IMR-90 (cell line): ENCODE results near the gene PAFAH1B2. TPM values are rescaled to one million over a fixed set of nuclear protein-coding genes. Genes with fewer than 3 reads are reported as not detected.

Experiments used
- ATAC-seq: fragments of 200-7000 bp; cut with Tn5 transposase; 2 replicates; pipeline ENCODE4 v1.9.1; 2020; ENCODE audit warnings: low read depth, mild to moderate bottlenecking, moderate library complexity
- BruUV-seq: library from RNA; stranded (reverse); fragments of 400-500 nt; replicated peaks from 2 replicates; lab custom pipeline; 2021; lab: Mats Ljungman, UMichigan
- CTCF ChIA-PET: fragments of 300-600 bp; formaldehyde crosslinking; extraction: SDS; loops from one replicate; lab custom pipeline; 2021; ENCODE audit warnings: antibody characterized with exemption; lab: Yijun Ruan, JAX
- POLR2A ChIA-PET: fragments of 300-600 bp; sonication (Branson Sonifier 250); formaldehyde crosslinking; loops from one replicate; lab custom pipeline; 2022; ENCODE audit warnings: antibody characterized with exemption; ENCODE audit not compliant: unreplicated experiment; lab: Charles Lee
- DNase-seq: peaks from one replicate; pipeline ENCODE4 v3.0.0; 2013
- H2AFZ ChIP-seq: replicated peaks from 2 replicates; pipeline ENCODE3; 2013; ENCODE audit warnings: low read length, mild to moderate bottlenecking; ENCODE audit not compliant: poor library complexity
- H2AK5ac ChIP-seq: 2 replicates; pipeline ENCODE4 v1.6.1; 2013; ENCODE audit warnings: low read depth, low read length, inconsistent platforms
- H2AK9ac ChIP-seq: replicated peaks from 2 replicates; pipeline ENCODE3; 2013; ENCODE audit warnings: mild to moderate bottlenecking, low read depth, low read length, moderate library complexity; ENCODE audit not compliant: poor library complexity
- H2BK120ac ChIP-seq: 2 replicates; pipeline ENCODE4 v1.6.1; 2013; ENCODE audit warnings: low read depth, low read length, inconsistent platforms
- H2BK15ac ChIP-seq: 3 replicates; pipeline ENCODE4 v1.6.1; 2013; ENCODE audit warnings: low read depth, low read length, inconsistent platforms
- H2BK20ac ChIP-seq: 2 replicates; pipeline ENCODE4 v1.6.1; 2013; ENCODE audit warnings: low read depth, mild to moderate bottlenecking, inconsistent platforms, low read length, moderate library complexity
- H2BK5ac ChIP-seq: 2 replicates; pipeline ENCODE4 v1.6.1; 2013; ENCODE audit warnings: mild to moderate bottlenecking, low read depth, low read length, inconsistent platforms; ENCODE audit not compliant: poor library complexity, severe bottlenecking
- H3K14ac ChIP-seq: replicated peaks from 2 replicates; pipeline ENCODE4 v1.6.1; 2013; ENCODE audit warnings: low read depth, low read length, inconsistent platforms
- H3K18ac ChIP-seq: 2 replicates; pipeline ENCODE4 v1.6.1; 2013; ENCODE audit warnings: low read depth, low read length, control low read depth
- H3K23ac ChIP-seq: 2 replicates; pipeline ENCODE4 v1.6.1; 2013; ENCODE audit warnings: low read depth, low read length, inconsistent platforms
- H3K27ac ChIP-seq: 2 replicates; pipeline ENCODE4 v1.5.1; 2013; ENCODE audit warnings: mild to moderate bottlenecking, control low read depth, low read length; ENCODE audit not compliant: insufficient read depth
- H3K27me3 ChIP-seq: 2 replicates; pipeline ENCODE4 v1.6.1; 2013; ENCODE audit warnings: low read length; ENCODE audit not compliant: control insufficient read depth, insufficient read depth
- H3K36me3 ChIP-seq: 2 replicates; pipeline ENCODE4 v1.6.1; 2013; ENCODE audit warnings: low read length, mixed read lengths; ENCODE audit not compliant: control insufficient read depth, insufficient read depth
- H3K4ac ChIP-seq: 2 replicates; pipeline ENCODE4 v1.6.1; 2013; ENCODE audit warnings: low read depth, low read length, inconsistent platforms
- H3K4me1 ChIP-seq: 2 replicates; pipeline ENCODE4 v1.6.1; 2013; ENCODE audit warnings: low read length, mixed read lengths; ENCODE audit not compliant: control insufficient read depth, insufficient read depth
- H3K4me2 ChIP-seq: 2 replicates; pipeline ENCODE4 v1.6.1; 2013; ENCODE audit warnings: low read depth, mild to moderate bottlenecking, control low read depth, low read length, moderate library complexity
- H3K4me3 ChIP-seq: 2 replicates; pipeline ENCODE4 v1.5.1; 2013; ENCODE audit warnings: low read depth, mild to moderate bottlenecking, control low read depth, low read length, moderate library complexity; ENCODE audit not compliant: insufficient read depth
- H3K56ac ChIP-seq: 2 replicates; pipeline ENCODE4 v1.6.1; 2013; ENCODE audit warnings: low read length, inconsistent platforms; ENCODE audit not compliant: insufficient read depth; ENCODE audit errors: extremely low read depth
- H3K79me1 ChIP-seq, 2 experiments: 2 replicates each; pipeline ENCODE4 v1.6.1; 2013; ENCODE audit warnings: low read length in 2 of 2, inconsistent platforms in 1 of 2, low read depth in 1 of 2
- H3K9ac ChIP-seq: 2 replicates; pipeline ENCODE4 v1.6.1; 2013; ENCODE audit warnings: low read depth, low read length, control low read depth
- H3K9me1 ChIP-seq: 2 replicates; pipeline ENCODE4 v1.6.1; 2013; ENCODE audit warnings: low read length, inconsistent platforms; ENCODE audit not compliant: insufficient read depth
- H3K9me3 ChIP-seq: 2 replicates; pipeline ENCODE4 v1.6.1; 2013; ENCODE audit warnings: low read length; ENCODE audit not compliant: control insufficient read depth, insufficient read depth
- H4K20me1 ChIP-seq: 2 replicates; pipeline ENCODE4 v1.6.1; 2013; ENCODE audit warnings: low read length, inconsistent platforms; ENCODE audit not compliant: insufficient read depth
- H4K5ac ChIP-seq: 2 replicates; pipeline ENCODE4 v1.6.1; 2013; ENCODE audit warnings: mild to moderate bottlenecking, low read depth, low read length, control low read depth
- H4K8ac ChIP-seq, 2 experiments: 2 replicates each; pipeline ENCODE4 v1.6.1; 2013; ENCODE audit warnings: low read depth in 2 of 2, low read length in 2 of 2, control low read depth in 1 of 2, inconsistent platforms in 1 of 2
- H4K91ac ChIP-seq: 2 replicates; pipeline ENCODE4 v1.6.1; 2013; ENCODE audit warnings: low read depth, low read length, inconsistent platforms; ENCODE audit not compliant: insufficient read depth
- BHLHE40 ChIP-seq: fragments of 150-350 bp; IDR thresholded peaks from 2 replicates; pipeline ENCODE4 v1.6.1; 2016; ENCODE audit warnings: mild to moderate bottlenecking, low read depth, low read length
- CHD1 ChIP-seq: IDR thresholded peaks from 2 replicates; pipeline ENCODE4 v1.6.1; 2012; ENCODE audit warnings: low read depth, low read length, improper control_type of control experiment
- CTCF ChIP-seq: conservative IDR thresholded peaks from 2 replicates; pipeline ENCODE4 v1.5.1; 2012; ENCODE audit warnings: mild to moderate bottlenecking, low read depth, low read length, improper control_type of control experiment
- FOS ChIP-seq: fragments of 150-350 bp; IDR thresholded peaks from 2 replicates; pipeline ENCODE4 v1.6.1; 2016; ENCODE audit warnings: low read depth, low read length
- MAFK ChIP-seq: IDR thresholded peaks from 2 replicates; pipeline ENCODE4 v1.6.1; 2012; ENCODE audit warnings: low read depth, low read length, improper control_type of control experiment
- NFE2L2 ChIP-seq: fragments of 150-350 bp; IDR thresholded peaks from 2 replicates; pipeline ENCODE4 v1.6.1; 2016; ENCODE audit warnings: low read depth, mild to moderate bottlenecking, low read length
- POLR2A ChIP-seq: IDR thresholded peaks from 2 replicates; pipeline ENCODE4 v1.6.1; 2012; ENCODE audit warnings: mild to moderate bottlenecking, low read depth, low read length
- RAD21 ChIP-seq: IDR thresholded peaks from 2 replicates; pipeline ENCODE4 v1.6.1; 2012; ENCODE audit warnings: low read length, improper control_type of control experiment
- RCOR1 ChIP-seq: IDR thresholded peaks from 2 replicates; pipeline ENCODE4 v1.6.1; 2012; ENCODE audit warnings: mild to moderate bottlenecking, low read length, improper control_type of control experiment; ENCODE audit not compliant: insufficient replicate concordance
- RFX5 ChIP-seq: IDR thresholded peaks from 2 replicates; pipeline ENCODE4 v1.8.0; 2012; ENCODE audit warnings: low read depth, mild to moderate bottlenecking, low read length, moderate library complexity
- SMC3 ChIP-seq: fragments of 150-350 bp; IDR thresholded peaks from 2 replicates; pipeline ENCODE4 v1.6.1; 2016; ENCODE audit warnings: low read depth, mild to moderate bottlenecking, antibody characterized with exemption, low read length, moderate library complexity
- USF2 ChIP-seq: fragments of 150-350 bp; IDR thresholded peaks from 2 replicates; pipeline ENCODE4 v1.6.1; 2017; ENCODE audit warnings: mild to moderate bottlenecking, antibody characterized with exemption, low read length, low read depth
- WGBS, 2 experiments: methylation state at CpG; one replicate each; pipeline versions ENCODE4 v1.1.5 to v1.1.7; 2013; ENCODE audit warnings: missing lambda C conversion rate in 2 of 2; ENCODE audit not compliant: insufficient read length in 1 of 2; ENCODE audit errors: extremely low coverage in 2 of 2; 5-methylcytosine and 5-hydroxymethylcytosine counted together
- dilution Hi-C: fragments of 300-500 bp; cut with HindIII; formaldehyde crosslinking; loops from one replicate; pipeline ENCODE4 v1.14.3; 2018; ENCODE audit warnings: low sequenced_read_pairs; ENCODE audit not compliant: unreplicated experiment
- in situ Hi-C: fragments of 300-500 bp; cut with MboI; formaldehyde crosslinking; loops from 3 replicates; pipeline ENCODE4 v1.14.3; 2019; ENCODE audit warnings: low sequenced_read_pairs, inconsistent platforms, mixed read lengths
- intact Hi-C: fragments of 100-400 bp; cut with micrococcal nuclease; formaldehyde crosslinking; loops from 2 replicates; pipeline ENCODE4 v1.10.0; 2022
- polyA plus RNA-seq, 3 experiments: library from polyadenylated mRNA; depleted of rRNA; stranded (reverse); fragments of >200 nt; gene quantifications; 2 replicates each; pipeline ENCODE4 v1.2.3, GENCODE V29; 2012; ENCODE audit warnings: low replicate concordance in 1 of 3
- total RNA-seq: library from RNA; depleted of rRNA; stranded (reverse); fragments of >200 nt; gene quantifications from 2 replicates; pipeline ENCODE4 v1.2.3, GENCODE V29; 2012
- TF ChIP-seq, protein P1 (sequence below): fragments of 150-350 bp; IDR thresholded peaks from 2 replicates; pipeline ENCODE4 v1.6.1; 2016; ENCODE audit warnings: low read depth, mild to moderate bottlenecking, low read length, moderate library complexity, borderline replicate concordance

PAFAH1B2 gene
- total and polyA plus RNA-seq, 2 of the 4 experiments (the other 2 are of a cell fraction) = 29.8 to 280 TPM

DNA sequence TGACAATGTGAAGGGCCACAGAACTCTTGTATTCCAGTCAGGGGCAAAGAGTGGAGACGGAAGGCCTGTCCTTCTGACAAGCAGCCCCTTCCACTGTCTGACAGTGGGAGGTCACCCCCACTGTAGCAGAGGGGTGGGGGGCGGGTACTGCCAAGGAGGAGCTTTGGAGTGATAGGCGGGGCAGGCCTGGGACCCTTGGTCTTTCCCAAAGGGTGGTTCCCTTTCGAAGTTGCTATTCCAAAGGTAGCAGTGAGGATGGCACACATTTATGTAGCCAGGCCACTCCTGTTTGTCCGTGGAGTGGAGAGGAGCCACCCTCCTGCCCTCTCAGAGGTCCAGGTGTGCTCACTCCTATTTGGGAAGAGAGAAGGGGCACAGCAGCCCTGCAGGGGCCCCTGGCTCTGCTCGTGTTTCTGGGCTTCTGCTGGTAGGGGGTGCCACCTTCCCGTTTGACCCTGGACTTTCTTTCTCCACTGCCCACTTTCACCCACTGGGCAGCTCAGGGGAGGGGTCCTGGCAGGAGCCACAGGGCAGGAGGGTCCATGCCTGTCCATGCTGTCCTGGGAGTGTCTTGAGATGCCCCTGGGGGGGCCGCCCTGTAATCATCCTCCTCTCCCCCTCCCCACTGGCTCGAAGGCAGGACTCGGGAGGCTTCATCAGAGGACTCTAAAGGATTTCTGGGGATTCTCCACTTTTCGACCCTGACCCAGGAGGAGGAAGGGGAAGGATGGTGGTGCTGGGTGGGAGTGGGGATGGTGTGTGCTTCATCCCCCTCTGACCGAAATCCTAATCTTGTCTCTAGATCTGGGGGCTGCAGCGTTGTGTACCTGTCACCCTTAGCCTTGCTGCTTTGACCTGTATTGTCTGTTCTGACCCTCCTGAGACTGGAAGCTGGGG is 56.1 kb downstream of the PAFAH1B2 start:
- H3K4me2 ChIP-seq = peak overlapping the region; percentile 80
- peak overlapping the region; percentile 32; the same call in 1 of the 2 replicates for H2BK20ac ChIP-seq
- peak overlapping the region; percentile 84 for H2AFZ ChIP-seq
- peak overlapping the region; percentile 96 for H3K4ac ChIP-seq
- TF ChIP-seq RAD21 = no peak
- TF ChIP-seq NFE2L2 = no peak
- no peak for TF ChIP-seq BHLHE40
- TF ChIP-seq, protein P1, sequence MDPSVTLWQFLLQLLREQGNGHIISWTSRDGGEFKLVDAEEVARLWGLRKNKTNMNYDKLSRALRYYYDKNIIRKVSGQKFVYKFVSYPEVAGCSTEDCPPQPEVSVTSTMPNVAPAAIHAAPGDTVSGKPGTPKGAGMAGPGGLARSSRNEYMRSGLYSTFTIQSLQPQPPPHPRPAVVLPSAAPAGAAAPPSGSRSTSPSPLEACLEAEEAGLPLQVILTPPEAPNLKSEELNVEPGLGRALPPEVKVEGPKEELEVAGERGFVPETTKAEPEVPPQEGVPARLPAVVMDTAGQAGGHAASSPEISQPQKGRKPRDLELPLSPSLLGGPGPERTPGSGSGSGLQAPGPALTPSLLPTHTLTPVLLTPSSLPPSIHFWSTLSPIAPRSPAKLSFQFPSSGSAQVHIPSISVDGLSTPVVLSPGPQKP = no peak
- no peak for TF ChIP-seq RFX5
- TF ChIP-seq MAFK = no peak
- no peak for TF ChIP-seq USF2
- no peak for TF ChIP-seq RCOR1
- no peak for TF ChIP-seq CTCF
- no peak for TF ChIP-seq FOS
- no peak for TF ChIP-seq SMC3
- TF ChIP-seq POLR2A = no peak; the same call in 1 of the 2 replicates
- TF ChIP-seq CHD1 = no peak
- H3K9me1 ChIP-seq = peaks cover 28% of the 10 kb centered on the region
- no TSS peak for BruUV-seq
- H3K9ac ChIP-seq = peak overlapping the region; percentile 92
- H4K91ac ChIP-seq = peak overlapping the region; percentile 95
- dilution Hi-C loops = no loop called here
- DNase-seq = no peak
- H2AK5ac ChIP-seq = peak overlapping the region; percentile 97
- no peaks in the 10 kb centered on the region for H3K27me3 ChIP-seq
- in situ Hi-C loops = no loop called here
- intact Hi-C loops = loop anchor here (2.0 kb wide), 1 partner anchor 27 kb away; no protein-coding TSS in a partner anchor
- H3K9me3 ChIP-seq = no peaks in the 10 kb centered on the region
- ATAC-seq = peak; percentile 2
- peaks cover 46% of the 10 kb centered on the region for H3K4me1 ChIP-seq
- H3K36me3 ChIP-seq = peaks cover 44% of the 10 kb centered on the region
- peak overlapping the region; percentile 91 for H3K27ac ChIP-seq
- H3K14ac ChIP-seq = peak overlapping the region; percentile 98
- peak overlapping the region; percentile 49 for H3K4me3 ChIP-seq
- H2BK15ac ChIP-seq = peak overlapping the region; percentile 17; the same call in 1 of the 3 replicates
- H2BK120ac ChIP-seq = peak overlapping the region; percentile 91
- peak overlapping the region; percentile 99 for H3K56ac ChIP-seq
- H4K20me1 ChIP-seq = peaks cover 54% of the 10 kb centered on the region
- ChIA-PET POLR2A (interaction anchor here (0.6 to 2.2 kb wide), 5 partner anchors 12 to 29 kb away, joined by 3 to 11 read pairs (median 3); partner anchors contain the start of gene SIDT2), CTCF (interaction anchor here (1.3 kb wide), 1 partner anchor 11 kb away, joined by 3 read pairs; no protein-coding TSS in a partner anchor)
- WGBS, 2 experiments = 29% methylated on average over 1 of the region's 13 CpGs; no CpG with 5 or more reads in 1 of the 2 experiments
- H4K5ac ChIP-seq = peak overlapping the region; percentile 52
- H3K18ac ChIP-seq = peak overlapping the region; percentile 68
- peak overlapping the region; percentile 100 for H2AK9ac ChIP-seq
- H4K8ac ChIP-seq = peak overlapping the region; percentile 93 to 96
- H2BK5ac ChIP-seq = peak overlapping the region; percentile 83
- peaks cover 27 to 67% of the 10 kb centered on the region in 2 experiments for H3K79me1 ChIP-seq
- peak overlapping the region; percentile 91 for H3K23ac ChIP-seq
